CD14-positive monocyte (primary cell): ENCODE results near the gene CAST. TPM values are rescaled to one million over a fixed set of nuclear protein-coding genes. Genes with fewer than 3 reads are reported as not detected.

ENCODE experiments used
- DNase-seq, 3 donors: peaks; one replicate each; pipeline ENCODE4 v3.0.0-alpha.2; 2011 to 2022
- H2AFZ ChIP-seq: 2 replicates; pipeline ENCODE4 v1.6.0; 2012; ENCODE audit warnings: mild to moderate bottlenecking, low read depth, low read length, inconsistent platforms; ENCODE audit not compliant: insufficient read depth, poor library complexity, severe bottlenecking
- H3K27ac ChIP-seq, 2 donors: 1 replicate in 1 of 2; 2 replicates in 1 of 2; pipeline ENCODE4 v1.5.1; 2012 to 2013; ENCODE audit warnings: low read length in 2 of 2, control low read depth in 1 of 2, inconsistent platforms in 1 of 2, low read depth in 1 of 2, mild to moderate bottlenecking in 1 of 2
- H3K27me3 ChIP-seq, 2 donors: one replicate each; pipeline versions ENCODE4 v1.6.0 to v1.6.1; 2011 to 2013; ENCODE audit warnings: low read length in 2 of 2; ENCODE audit not compliant: control insufficient read depth in 2 of 2, insufficient read depth in 2 of 2
- H3K36me3 ChIP-seq, 2 donors: replicated peaks in 1 of 2; 1 replicate in 1 of 2; 2 replicates in 1 of 2; pipeline versions ENCODE4 v1.5.1 to v1.6.1; 2012 to 2013; ENCODE audit warnings: low read length in 2 of 2, control low read depth in 1 of 2, inconsistent platforms in 1 of 2, mild to moderate bottlenecking in 1 of 2; ENCODE audit not compliant: insufficient read depth in 2 of 2, control insufficient read depth in 1 of 2
- H3K4me1 ChIP-seq, 2 donors: 1 replicate in 1 of 2; 2 replicates in 1 of 2; pipeline versions ENCODE4 v1.5.1 to v1.6.1; 2012 to 2013; ENCODE audit warnings: low read length in 2 of 2, control low read depth in 1 of 2, inconsistent platforms in 1 of 2, mild to moderate bottlenecking in 1 of 2, moderate library complexity in 1 of 2; ENCODE audit not compliant: insufficient read depth in 2 of 2, control insufficient read depth in 1 of 2
- H3K4me2 ChIP-seq: replicated peaks from 2 replicates; pipeline ENCODE3; 2012; ENCODE audit warnings: low read length, moderate library complexity, mild to moderate bottlenecking; ENCODE audit not compliant: poor library complexity, severe bottlenecking; ENCODE audit errors: extremely low read depth
- H3K4me3 ChIP-seq, 3 experiments: fragments of 200-600 bp in 1 of 3; sonication (generic) in 1 of 3; replicated peaks in 1 of 3; 1 replicate in 2 of 3; 2 replicates in 1 of 3; pipeline ENCODE4 v1.5.1; 2011 to 2013; ENCODE audit warnings: low read length in 3 of 3, mild to moderate bottlenecking in 3 of 3, control low read depth in 2 of 3, low read depth in 2 of 3, inconsistent platforms in 1 of 3, moderate library complexity in 1 of 3
- H3K79me2 ChIP-seq: 2 replicates; pipeline ENCODE4 v1.6.0; 2012; ENCODE audit warnings: mild to moderate bottlenecking, control low read depth, inconsistent platforms, low read length, moderate library complexity; ENCODE audit not compliant: insufficient read depth
- H3K9ac ChIP-seq: 2 replicates; pipeline ENCODE4 v1.6.0; 2017; ENCODE audit warnings: low read length, mild to moderate bottlenecking; ENCODE audit not compliant: insufficient read depth, poor library complexity, severe bottlenecking
- H3K9me3 ChIP-seq, 2 donors: replicated peaks in 1 of 2; 1 replicate in 1 of 2; 2 replicates in 1 of 2; pipeline versions ENCODE4 v1.5.1 to v1.6.1; 2012 to 2013; ENCODE audit warnings: low read length in 2 of 2, control low read depth in 1 of 2; ENCODE audit not compliant: control insufficient read depth in 1 of 2, insufficient read depth in 1 of 2
- H4K20me1 ChIP-seq: 2 replicates; pipeline ENCODE4 v1.6.0; 2012; ENCODE audit warnings: mild to moderate bottlenecking, low read length, control low read depth, moderate library complexity; ENCODE audit not compliant: insufficient read depth
- H3K27ac Mint-ChIP-seq, 7 donors: one replicate each; pipeline ENCODE4 v1.8.0; 2020; ENCODE audit warnings: mild to moderate bottlenecking in 7 of 7, mixed read lengths in 7 of 7, moderate library complexity in 6 of 7, inconsistent platforms in 2 of 7
- H3K27me3 Mint-ChIP-seq, 3 donors: one replicate each; pipeline ENCODE4 v1.8.0; 2021 to 2022; ENCODE audit warnings: low read depth in 3 of 3, mild to moderate bottlenecking in 3 of 3, mixed read lengths in 3 of 3, moderate library complexity in 3 of 3, inconsistent platforms in 1 of 3
- H3K36me3 Mint-ChIP-seq, 2 donors: one replicate each; pipeline ENCODE4 v1.8.0; 2020; ENCODE audit warnings: mixed read lengths in 2 of 2, inconsistent platforms in 1 of 2, mild to moderate bottlenecking in 1 of 2
- H3K4me1 Mint-ChIP-seq: one replicate; pipeline ENCODE4 v1.8.0; 2020; ENCODE audit warnings: mild to moderate bottlenecking, mixed read lengths
- H3K4me3 Mint-ChIP-seq, 2 donors: one replicate each; pipeline ENCODE4 v1.8.0; 2020; ENCODE audit warnings: mild to moderate bottlenecking in 2 of 2, mixed read lengths in 2 of 2, moderate library complexity in 1 of 2
- H3K9me3 Mint-ChIP-seq, 7 donors: one replicate each; pipeline ENCODE4 v1.8.0; 2020 to 2022; ENCODE audit warnings: mixed read lengths in 7 of 7, mild to moderate bottlenecking in 6 of 7, moderate library complexity in 6 of 7, inconsistent platforms in 2 of 7
- WGBS: methylation state at CpG from one replicate; pipeline ENCODE4 v1.1.5; 2013; ENCODE audit warnings: missing lambda C conversion rate; ENCODE audit not compliant: insufficient coverage; 5-methylcytosine and 5-hydroxymethylcytosine counted together
- intact Hi-C, 2 donors: fragments of 100-400 bp; cut with micrococcal nuclease; formaldehyde crosslinking; loops; one replicate each; pipeline versions ENCODE4 v1.15.0 to v1.15.1; 2023
- polyA plus RNA-seq, 3 donors: library from polyadenylated mRNA; depleted of rRNA in 1 of 3; unstranded in 2 of 3; stranded (reverse) in 1 of 3; fragments of 300-500 nt in 2 of 3; fragments of >200 nt in 1 of 3; fragmentation: Illumina TruSeq in 2 of 3; gene quantifications; 1 replicate in 2 of 3; 2 replicates in 1 of 3; pipeline ENCODE4 v1.2.3, GENCODE V29; 2012 to 2021
- TF ChIP-seq, protein P1 (sequence below): fragments of 200-600 bp; IDR thresholded peaks from one replicate; pipeline ENCODE4 v1.8.0; 2022; ENCODE audit warnings: antibody characterized with exemption, mild to moderate bottlenecking

The CAST gene
- polyA plus RNA-seq, 3 donors, result 49.6 to 125 (median 76.8) TPM

DNA sequence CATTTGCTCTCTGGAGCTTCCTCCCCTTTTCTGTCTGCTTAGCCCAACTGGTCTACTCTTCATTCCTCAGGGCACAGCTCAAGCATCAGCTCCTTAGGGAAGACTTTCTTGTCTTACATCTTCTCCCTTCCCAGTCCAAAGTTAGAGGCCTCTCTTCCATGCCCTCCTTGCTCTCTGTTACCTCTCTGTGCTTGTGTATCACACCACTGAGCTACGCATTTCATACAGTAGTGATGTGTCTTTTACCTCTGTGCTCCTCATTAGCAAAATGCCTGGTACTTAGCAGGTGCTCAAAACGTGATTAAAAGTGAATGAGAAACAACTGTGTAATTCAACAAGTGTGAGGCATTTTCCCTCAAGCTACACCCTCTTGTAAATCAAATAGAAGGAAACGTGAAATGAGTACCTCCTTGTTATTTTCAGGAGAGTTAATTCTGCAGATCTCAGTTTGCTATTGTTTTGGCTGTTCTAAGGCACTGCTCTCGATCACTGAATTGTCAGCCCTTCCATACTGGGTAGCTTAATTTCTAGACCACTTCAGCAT, 106.6 kb downstream of the CAST start:
- H3K79me2 ChIP-seq, result no peaks in the 10 kb centered on the region
- no peak overlapping the region for H3K9ac ChIP-seq
- H3K4me3 Mint-ChIP-seq, result no peak overlapping the region
- no peaks in the 10 kb centered on the region for H3K9me3 Mint-ChIP-seq
- peaks cover 100% of the 10 kb centered on the region in 2 donors for H3K36me3 ChIP-seq
- intact Hi-C loops, result no loop called here
- H3K27me3 ChIP-seq, result no peaks in the 10 kb centered on the region
- H3K27ac Mint-ChIP-seq, result peak overlapping the region in 3 of 7 donors; percentile 6 to 61 (median 21)
- H3K9me3 ChIP-seq, result no peaks in the 10 kb centered on the region
- peaks cover 84 to 92% of the 10 kb centered on the region in 2 donors for H3K36me3 Mint-ChIP-seq
- TF ChIP-seq, protein P1, sequence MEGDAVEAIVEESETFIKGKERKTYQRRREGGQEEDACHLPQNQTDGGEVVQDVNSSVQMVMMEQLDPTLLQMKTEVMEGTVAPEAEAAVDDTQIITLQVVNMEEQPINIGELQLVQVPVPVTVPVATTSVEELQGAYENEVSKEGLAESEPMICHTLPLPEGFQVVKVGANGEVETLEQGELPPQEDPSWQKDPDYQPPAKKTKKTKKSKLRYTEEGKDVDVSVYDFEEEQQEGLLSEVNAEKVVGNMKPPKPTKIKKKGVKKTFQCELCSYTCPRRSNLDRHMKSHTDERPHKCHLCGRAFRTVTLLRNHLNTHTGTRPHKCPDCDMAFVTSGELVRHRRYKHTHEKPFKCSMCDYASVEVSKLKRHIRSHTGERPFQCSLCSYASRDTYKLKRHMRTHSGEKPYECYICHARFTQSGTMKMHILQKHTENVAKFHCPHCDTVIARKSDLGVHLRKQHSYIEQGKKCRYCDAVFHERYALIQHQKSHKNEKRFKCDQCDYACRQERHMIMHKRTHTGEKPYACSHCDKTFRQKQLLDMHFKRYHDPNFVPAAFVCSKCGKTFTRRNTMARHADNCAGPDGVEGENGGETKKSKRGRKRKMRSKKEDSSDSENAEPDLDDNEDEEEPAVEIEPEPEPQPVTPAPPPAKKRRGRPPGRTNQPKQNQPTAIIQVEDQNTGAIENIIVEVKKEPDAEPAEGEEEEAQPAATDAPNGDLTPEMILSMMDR, result no peak
- no peak overlapping the region for H3K4me2 ChIP-seq
- H3K4me1 Mint-ChIP-seq, result no peaks in the 10 kb centered on the region
- no peak overlapping the region for H3K4me3 ChIP-seq
- H3K27ac ChIP-seq, result no peak overlapping the region
- no peaks in the 10 kb centered on the region for H3K4me1 ChIP-seq
- no peak for DNase-seq
- H4K20me1 ChIP-seq, result peaks cover 86% of the 10 kb centered on the region
- no peak overlapping the region for H2AFZ ChIP-seq
- H3K27me3 Mint-ChIP-seq, result peaks cover 0 to 1% (median 0%) of the 10 kb centered on the region in 3 donors
- WGBS, result no CpG with 5 or more reads among the region's 4 CpGs

DNA sequence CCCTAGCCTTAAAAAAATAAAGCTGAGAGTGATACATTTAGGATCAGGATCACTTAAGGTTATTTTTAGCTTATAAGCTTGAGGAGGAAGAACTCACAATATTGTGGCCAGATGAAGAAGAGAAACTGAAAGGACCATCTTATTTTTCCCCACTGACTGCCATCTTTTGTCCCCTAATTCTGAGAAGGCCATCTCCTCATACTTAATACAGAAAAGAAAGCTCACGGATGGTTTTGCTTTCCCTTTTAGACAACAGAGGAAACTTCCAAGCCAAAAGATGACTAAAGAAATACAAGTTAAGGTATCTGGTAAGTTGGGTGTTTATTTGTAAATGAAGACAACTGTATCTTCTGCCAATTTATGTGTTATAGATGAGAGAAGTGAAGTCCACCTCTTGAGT, 109.2 kb downstream of the CAST start:
- peaks cover 0 to 2% (median 0%) of the 10 kb centered on the region in 3 donors for H3K27me3 Mint-ChIP-seq
- H3K9me3 Mint-ChIP-seq, result no peaks in the 10 kb centered on the region
- intact Hi-C loops, result no loop called here
- no peaks in the 10 kb centered on the region for H3K79me2 ChIP-seq
- no peak overlapping the region for H3K4me3 ChIP-seq
- no CpG with 5 or more reads among the region's 1 CpG for WGBS
- H3K36me3 ChIP-seq, result peaks cover 100% of the 10 kb centered on the region in 2 donors
- no peaks in the 10 kb centered on the region for H3K27me3 ChIP-seq
- TF ChIP-seq, protein P1, result no peak
- H3K4me1 Mint-ChIP-seq, result no peaks in the 10 kb centered on the region
- H2AFZ ChIP-seq, result no peak overlapping the region
- H3K27ac Mint-ChIP-seq, result peak overlapping the region in 2 of 7 donors; percentile 54 to 65
- DNase-seq, result no peak
- no peak overlapping the region for H3K9ac ChIP-seq
- H3K27ac ChIP-seq, result peak overlapping the region in 1 of 2 donors; percentile 60
- H3K4me3 Mint-ChIP-seq, result no peak overlapping the region
- peaks cover 83 to 93% of the 10 kb centered on the region in 2 donors for H3K36me3 Mint-ChIP-seq
- no peak overlapping the region for H3K4me2 ChIP-seq
- peaks cover 74% of the 10 kb centered on the region for H4K20me1 ChIP-seq
- H3K4me1 ChIP-seq, result no peaks in the 10 kb centered on the region
- no peaks in the 10 kb centered on the region for H3K9me3 ChIP-seq
